ENCODE measurements around the gene PHAX.
"Not testable (repeated sequence)": the region's sequence is repeated elsewhere in the genome, so short reads cannot be mapped to it uniquely, and the experiment has no call there.

The PHAX gene, protein sequence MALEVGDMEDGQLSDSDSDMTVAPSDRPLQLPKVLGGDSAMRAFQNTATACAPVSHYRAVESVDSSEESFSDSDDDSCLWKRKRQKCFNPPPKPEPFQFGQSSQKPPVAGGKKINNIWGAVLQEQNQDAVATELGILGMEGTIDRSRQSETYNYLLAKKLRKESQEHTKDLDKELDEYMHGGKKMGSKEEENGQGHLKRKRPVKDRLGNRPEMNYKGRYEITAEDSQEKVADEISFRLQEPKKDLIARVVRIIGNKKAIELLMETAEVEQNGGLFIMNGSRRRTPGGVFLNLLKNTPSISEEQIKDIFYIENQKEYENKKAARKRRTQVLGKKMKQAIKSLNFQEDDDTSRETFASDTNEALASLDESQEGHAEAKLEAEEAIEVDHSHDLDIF

DNA sequence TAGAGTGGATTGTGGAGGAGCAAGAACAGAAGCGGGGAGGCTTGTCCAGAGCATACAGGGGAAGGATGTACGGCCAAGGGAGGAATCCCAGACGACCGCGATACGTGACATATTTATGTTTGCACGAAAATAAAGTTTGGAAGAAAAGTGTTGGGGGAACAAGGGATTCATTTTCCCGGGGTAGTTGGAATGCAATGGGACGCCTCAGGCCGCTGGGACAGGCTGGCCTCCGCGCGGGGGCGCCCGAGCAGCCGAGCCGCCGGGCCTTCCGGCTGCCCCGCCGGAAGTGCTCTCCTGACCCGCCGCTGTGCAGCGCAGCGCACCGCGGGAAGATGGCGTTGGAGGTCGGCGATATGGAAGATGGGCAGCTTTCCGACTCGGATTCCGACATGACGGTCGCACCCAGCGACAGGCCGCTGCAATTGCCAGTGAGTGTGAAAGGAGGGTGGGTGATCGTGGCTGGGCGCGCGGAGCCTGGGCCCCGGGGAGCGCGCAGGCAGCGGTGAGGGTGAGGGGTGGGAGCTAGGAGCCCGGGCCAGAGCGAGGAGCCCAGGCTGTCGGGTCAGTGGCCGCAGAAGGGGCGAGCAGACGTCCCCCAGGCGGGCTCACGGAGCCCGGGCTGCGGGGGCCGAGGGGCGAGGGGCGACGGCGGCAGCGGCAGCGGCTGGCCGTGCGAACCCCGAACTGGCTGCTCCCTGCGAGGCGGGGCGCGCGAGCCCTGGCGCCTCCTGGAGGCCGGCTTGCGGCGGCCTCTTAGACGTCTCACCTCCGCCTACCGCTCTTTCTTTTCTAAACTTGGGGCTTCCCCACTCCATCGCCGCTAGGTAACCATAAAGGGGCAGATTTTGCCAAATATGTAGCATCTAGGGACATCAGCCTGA is at the start of gene PHAX:
PHAX (plus strand) TSS at position 317 of the 881 bp plus-strand sequence; CDS start at position 333, 16 bp downstream.
- peak; percentile 65 for DNase-seq

DNA sequence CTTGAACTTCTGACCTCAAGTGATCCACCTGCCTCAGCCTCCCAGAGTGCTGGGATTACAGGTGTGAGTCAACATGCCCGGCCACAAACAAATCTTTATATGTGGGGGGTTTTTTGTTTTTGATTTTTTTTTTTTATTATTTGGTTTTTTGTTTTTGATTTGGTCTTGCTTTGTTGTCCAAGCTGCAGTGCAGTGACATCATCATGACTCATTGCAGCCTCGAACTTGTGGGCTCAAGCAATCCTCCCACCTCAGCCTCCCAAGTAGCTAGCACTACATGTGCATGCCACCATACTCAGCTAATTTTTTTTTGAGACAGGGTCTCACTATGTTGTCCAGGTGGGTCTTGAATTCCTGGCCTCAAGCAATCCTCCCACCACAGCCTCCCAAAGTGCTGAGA is 48.1 kb upstream of the PHAX start:
- no peak for DNase-seq

DNA sequence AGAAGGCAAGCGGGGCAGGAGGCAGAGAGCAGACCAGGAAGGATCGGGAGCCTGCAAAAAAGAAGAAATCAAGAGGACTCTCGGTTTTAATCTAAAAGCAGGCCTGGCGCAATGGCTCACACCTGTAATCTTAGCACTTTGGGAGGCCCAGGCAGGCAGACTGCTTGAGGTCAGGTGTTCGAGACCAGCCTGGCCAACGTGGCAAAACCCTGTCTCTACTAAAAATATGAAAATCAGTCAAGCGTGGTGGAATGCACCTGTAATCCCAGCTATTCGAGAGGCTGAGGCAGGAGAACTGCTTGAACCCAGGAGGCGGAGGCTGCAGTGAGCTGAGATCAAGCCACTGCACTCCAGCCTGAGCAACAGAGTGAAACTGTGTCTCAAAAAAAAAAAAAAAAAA is 45.6 kb upstream of the PHAX start:
- DNase-seq: not testable (repeated sequence)

DNA sequence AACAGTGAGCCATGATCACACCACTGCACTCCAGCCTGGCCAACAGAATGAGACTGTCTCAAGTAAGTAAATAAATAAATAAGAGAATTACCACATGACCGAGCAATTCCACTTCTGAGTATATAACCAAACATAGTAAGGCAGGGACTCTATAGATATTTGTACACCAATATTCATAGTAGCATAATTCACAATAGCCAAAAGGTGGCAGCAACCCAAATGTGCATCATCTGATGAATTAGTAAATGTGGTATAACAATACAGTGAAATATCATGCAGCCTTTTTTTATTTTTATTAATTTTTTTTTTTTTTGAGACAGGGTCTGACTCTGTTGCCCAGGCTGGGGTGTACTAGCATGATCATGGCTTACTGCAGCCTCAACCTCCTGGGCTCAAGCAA is 38.8 kb upstream of the PHAX start:
- no peak for DNase-seq

DNA sequence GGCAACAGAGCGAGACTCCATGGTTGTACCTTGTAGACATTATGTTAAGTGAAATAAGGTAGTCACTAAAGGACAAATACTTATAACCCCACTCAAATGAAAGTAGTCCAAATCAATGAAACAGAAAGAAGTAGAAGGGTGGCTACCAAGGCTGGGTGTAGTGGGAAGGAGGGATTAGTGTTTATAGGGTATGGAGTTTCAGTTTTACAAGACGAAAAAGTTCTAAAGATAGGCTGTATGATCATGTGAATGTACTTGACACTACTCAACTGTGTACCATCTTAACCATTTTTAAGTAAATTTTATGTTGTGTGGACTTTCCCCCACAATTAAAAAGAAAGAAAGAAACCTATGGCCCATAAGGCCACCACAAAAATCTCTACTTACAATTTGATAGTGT is 37.9 kb upstream of the PHAX start:
- no peak for DNase-seq

DNA sequence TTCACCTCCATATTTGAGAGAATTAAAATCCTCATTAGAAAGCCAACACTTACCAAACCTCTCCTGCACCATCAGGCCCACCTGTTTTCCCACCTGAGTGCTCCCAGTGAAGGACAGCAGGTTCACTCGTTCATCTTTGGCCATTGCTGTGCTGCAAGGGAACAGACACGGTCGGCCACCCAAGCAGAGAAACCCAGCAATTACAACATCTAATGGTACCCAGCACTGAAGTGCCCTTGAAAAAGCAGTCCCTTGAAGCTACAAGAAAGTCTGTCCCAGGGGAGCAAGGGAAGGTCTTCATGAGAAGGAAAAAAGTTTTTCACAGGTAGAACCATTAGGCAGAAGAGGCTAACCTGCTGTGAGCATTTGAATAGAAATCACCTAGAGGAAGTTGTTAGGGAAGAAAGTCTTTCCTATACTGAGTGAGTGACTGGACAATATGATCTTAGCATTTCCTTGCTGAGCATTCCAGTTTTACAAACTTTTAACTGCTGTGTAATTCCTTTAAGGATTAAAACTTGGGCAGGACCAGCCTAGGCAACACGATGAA is 32.5 kb upstream of the PHAX start:
- DNase-seq: no peak

DNA sequence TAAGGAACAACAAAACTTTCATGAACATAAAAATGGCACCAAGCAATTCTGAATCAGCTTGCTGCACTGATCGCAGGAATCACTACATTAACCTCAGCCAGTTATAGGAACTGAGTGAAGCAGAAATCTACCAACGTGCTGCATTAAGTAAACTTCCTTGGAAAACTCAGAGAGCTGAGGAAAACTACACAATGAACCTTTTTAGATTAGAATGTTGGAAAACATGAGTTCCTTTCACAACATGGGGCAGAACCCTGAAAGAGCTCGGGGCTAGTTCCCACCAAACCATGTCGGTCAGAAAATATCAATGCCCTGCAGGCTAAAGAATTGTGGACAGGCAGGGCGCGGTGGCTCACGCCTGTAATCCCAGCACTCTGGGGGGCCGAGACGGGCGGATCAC is 25.1 kb upstream of the PHAX start:
- DNase-seq: no peak

DNA sequence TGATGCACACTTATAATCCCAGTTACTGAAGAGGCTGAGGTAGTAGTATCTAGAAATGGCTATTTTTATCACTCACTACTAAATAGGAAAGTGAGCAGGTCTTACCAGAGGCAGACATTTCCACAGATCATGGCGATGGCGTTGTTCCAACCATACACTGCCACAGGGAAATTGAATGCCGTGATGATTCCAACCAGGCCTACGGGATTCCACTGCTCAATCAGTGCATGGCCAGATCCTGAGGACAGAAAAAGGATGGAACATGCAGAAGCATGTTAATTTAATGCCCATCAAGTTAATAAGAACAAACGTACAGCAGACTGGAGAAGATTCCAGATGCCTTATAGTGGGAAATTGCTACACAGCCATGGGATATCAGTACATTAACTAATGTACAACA is 23.8 kb upstream of the PHAX start:
- no peak for DNase-seq

DNA sequence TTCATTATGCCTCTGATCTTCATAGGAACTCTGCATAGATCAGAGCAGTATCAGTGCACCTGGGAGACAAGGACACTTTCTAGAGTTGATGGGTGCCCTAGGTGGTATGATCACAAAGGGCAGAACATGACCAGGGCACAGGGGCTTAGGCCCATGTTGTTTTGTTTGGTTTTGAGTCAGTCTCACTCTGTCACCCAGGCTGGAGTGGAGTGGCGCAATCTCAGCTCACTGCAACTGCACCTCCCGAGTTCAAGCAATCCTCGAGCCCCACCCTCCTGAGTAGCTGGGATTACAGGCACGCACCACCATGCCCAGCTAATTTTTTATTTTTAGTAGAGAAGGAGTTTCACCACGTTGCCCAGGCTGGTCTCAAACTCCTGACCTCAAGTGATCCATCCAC is 23.3 kb upstream of the PHAX start:
- DNase-seq: no peak

DNA sequence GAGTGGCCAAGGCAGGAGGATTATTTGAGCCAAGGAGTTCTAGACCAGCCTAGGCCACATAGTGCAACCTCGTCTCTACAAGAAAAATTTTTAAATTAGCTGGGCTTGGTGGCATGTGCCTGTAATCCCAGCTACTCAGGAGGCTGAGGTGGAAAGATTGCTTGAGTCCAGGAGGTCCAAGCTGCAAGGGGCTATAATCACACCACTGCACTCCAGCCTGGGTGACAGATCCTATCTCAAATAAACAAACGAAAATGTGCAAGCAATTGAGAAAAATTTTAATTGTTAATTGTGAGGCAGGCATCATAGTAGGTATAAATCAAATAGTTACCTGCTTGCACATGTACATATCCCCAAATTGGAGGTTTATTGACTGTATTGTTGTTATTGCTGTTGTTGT is 21.0 kb upstream of the PHAX start:
- DNase-seq: no peak

DNA sequence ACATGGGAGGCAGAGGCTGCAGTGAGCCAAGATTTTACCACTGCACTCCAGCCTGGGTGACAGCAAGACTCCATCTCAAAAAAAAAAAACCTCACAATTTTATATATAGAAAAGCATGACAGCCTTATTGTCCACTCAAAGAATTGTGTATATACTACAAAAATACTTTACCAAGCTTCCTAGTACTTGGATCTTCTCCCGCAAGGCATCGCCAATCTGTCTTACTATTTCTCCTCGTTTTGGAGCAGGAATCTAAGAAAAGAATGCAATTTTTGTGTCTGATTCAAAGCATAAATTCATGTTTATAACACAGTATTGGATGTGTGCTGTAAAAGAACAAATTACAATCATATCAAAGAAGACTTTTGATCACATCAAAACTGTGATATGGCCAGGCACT is 17.0 kb upstream of the PHAX start:
- DNase-seq: no peak

DNA sequence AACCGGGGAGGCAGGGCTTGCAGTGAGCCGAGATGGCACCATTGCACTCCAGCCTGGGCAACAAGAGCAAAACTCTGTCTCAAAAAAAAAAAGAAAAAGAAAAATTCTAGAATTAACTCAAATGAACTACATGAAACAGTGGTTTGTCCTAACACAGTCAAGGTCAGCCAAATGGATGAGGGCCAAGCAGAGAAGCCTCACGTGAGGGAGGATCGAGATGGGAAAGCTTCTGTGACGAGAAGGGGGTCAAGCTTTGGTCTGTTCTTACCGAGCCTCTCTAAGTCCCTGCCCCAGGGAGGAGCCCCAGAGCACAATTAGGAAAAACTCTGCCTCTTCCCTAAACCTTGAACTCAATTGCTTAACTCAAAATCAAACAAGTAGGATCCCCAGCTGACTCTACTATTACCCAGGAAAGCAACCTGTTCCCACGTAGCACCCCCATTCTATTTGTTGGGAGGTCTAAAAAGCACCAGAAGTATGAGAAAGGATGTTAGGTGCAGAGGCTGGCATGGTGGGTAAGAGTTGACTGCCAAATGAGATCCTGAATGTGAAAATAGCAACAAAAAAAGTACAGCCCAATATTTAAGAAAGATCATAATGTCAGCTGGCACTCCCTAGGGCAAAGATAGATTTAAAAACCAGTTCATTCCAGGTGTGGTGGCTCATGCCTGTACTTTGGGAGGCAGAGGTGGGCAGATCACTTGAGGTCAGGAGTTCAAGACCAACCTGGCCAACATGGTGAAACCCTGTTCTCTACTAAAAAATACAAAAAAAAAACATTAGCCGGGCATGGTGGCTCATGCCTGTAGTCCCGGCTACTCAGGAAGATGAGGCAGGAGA is 13.0 kb upstream of the PHAX start:
- DNase-seq: no peak

DNA sequence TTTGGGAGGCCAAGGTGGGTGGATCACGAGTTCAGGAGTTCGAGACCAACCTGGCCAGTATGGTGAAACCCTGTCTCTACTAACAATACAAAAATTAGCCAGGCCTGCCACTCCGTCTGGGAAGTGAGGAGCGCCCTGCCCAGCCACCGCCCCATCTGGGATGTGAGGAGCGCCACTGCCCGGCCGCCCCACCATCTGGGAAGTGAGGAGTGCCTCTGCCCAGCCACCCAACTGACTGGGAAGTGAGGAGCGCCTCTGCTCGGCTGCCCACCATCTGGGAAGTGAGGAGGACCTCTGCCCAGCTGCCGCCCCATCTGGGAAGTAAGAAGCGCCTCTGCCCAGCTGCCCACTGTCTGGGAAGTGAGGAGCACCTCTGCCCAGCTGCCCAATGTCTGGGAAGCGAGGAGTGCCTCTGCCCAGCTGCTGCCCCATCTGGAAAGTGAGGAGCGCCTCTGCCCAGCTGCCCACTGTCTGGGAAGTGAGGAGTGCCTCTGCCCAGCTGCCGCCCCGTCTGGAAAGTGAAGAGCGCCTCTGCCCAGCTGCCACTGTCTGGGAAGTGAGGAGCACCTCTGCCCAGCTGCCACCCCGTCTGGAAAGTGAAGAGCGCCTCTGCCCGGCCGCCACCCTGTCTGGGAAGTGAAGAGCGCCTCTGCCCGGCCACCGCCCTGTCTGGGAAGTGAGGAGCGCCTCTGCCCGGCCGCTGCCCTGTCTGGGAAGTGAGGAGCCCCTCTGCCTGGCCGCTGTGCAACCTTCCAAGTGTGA is 11.0 kb upstream of the PHAX start:
- no peak for DNase-seq

DNA sequence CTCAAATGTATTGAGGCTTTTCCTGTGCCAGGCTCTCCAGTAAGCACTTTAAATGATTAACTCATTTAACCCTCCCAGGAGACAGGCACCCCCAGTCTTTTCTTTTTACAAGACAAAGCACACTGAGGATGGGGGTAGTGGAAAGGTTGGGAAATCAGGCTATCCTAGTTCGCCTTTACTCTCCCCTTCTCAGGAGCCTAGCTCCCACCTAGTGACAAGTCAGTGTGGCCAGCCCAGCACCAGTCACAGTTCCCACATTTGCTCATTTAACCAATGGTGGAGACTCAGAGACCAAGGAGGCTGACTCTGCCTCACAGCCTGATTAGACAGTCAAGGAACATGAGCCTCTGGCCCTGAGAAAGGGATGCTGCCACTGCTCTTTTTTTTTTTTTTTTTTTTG is 9.2 kb upstream of the PHAX start:
- no peak for DNase-seq

DNA sequence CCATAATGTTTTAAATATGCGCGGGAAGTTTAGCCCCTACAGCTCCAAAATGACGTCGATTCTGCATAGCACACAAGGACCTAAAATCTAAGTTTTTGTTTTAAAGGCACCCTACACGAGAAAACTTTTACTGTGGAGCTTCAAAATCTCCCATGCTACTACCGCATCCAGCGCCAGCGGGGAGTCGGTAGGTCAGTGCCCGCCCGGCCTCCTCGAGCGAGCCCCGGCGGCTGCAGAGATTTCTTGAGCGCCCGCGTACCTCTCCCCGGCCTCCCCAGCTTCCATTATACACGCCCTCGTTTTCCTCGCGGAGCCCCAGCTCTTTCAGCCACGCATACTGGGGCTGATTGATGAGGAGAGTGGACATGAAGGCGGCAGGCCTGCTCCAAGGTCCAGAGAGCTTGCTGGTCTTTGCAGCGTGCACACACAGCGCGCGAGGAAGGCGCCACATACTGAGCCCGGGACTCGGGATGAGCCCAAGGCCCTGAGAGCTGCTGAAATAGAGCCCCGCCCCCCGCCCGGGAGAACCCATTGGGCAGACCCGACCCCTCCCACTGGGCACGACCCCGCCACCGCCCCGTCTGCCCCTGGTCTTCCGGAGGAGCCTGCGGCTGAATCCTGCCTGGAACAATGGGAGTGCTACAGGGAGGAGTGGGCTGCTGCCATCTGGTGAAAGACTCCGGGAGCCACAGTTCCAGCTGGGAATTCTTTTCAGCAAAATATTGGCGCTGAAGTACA is 5.8 kb upstream of the PHAX start, which contains the start of gene ALDH7A1:
ALDH7A1 (minus strand) TSS at position 472 of the 738 bp plus-strand sequence; CDS start at position 451, 21 bp downstream.
- DNase-seq: peak; percentile 24 to 31

DNA sequence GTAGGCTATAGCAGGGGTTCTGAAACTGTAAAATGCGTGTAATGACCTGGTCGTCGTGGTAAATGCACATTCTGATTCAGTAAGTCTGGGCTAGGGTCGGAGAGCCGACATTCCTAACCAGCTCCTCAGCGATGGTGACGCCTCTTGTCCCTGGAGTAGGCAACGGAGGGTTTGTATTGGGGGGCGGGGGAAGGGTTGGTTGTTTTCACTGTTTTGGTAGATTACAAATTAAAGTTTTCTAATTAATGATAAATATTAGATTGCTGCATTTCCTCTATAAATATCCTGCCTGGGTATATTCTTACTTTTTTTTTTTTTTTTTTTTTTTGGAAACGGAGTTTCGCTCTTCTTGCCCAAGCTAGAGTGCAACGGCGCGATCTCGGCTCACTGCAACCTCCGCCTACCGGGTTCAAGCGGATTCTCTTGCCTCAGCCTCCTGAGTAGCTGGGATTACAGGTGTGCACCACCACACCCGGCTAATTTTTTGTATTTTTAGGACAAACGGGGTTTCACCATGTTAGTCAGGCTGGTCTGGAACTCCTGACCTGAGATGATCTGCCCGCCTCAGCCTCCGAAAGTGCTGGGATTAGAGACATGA is 5.2 kb upstream of the PHAX start:
- DNase-seq: no peak

DNA sequence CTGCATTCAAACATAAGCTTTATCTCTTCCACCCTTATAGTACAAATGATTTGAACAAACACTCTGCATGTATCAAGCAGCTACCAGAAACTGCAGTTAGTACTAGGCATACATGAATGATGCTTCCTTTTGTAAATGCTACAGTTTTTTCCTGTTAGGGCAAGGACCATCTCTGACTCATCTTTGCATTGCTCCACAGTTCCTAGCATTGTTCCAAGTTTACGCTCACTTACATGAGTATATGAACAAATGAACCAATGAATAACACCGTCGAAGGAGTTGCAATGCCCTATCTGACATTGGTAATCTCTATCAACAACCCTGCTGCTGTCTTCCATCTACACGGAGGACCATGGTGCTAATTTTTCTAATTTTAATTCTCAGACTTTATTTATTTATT is 3.6 kb upstream of the PHAX start:
- DNase-seq: no peak

DNA sequence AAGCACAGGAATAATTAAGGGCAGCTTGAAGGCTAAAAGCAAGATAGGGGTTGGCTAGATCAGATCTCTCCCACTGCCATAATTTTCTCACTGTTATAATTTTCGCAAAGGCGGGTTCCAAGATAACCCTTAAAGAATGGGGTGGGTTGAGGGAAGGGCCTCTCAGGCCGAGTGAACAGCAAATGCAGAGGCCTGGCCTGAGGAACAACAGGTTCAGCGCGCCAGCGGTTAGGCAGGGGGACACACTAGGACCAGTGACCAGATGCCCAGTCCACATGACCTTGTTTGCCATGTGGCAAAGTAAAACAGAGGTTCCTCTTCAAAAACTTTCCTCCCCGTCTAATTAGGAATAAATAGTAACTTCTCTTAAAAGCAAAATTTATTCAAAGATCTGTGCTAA is 1.2 kb upstream of the PHAX start:
- no peak for DNase-seq

DNA sequence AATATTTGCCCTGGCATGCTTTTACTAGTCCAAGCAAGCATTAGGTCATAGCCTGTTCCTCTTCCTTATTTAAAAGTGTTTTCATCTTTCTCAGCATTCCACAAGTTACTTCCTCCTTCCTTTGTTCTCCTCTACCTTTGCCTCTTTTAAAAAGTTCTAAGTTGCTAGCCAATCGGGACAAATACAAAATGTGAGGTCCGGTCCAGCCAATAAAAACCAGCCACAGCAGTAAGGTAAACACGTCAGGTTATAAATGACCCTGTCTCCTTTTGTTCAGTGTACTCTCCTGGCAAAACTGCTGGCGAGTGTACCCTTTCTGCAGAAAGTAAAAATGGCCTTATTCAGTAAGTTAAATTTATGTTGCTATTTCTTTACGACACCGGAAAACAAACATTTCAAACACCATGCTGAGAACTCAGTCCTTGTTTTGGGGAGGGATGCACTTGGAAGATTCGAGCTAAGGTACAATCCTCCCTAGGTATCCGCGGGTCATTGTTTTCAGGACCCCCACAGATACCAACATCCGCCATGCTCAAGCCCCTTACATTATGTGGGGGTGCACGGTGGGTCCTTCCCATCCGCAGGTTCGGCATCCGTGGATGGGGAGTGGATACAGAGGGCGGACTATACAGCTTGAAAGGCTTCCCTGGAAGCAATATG is 646 bp upstream of the PHAX start:
- DNase-seq: not testable (repeated sequence)

DNA sequence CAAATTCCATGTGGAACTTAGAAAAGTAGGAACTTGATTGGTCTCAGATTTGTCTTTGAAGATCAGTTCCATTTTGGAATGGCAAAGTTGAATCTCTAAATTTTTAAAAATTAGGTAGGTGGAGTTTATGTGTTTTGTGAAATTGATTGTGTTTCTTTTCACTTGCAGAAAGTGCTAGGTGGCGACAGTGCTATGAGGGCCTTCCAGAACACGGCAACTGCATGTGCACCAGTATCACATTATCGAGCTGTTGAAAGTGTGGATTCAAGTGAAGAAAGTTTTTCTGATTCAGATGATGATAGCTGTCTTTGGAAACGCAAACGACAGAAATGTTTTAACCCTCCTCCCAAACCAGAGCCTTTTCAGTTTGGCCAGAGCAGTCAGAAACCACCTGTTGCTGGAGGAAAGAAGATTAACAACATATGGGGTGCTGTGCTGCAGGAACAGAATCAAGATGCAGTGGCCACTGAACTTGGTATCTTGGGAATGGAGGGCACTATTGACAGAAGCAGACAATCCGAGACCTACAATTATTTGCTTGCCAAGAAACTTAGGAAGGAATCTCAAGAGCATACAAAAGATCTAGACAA is 2.8 kb downstream of the PHAX start:
- DNase-seq: no peak

Measured in activated CD4-positive, alpha-beta T cell treated with anti-CD3 and anti-CD28 coated beads for 4 hours (primary cell).